HG03354 (cell line): Measurements from ENCODE around the gene SSBP3.
A peak's percentile ranks its signal among the peaks of the same experiment; 100 is the strongest.

Experiments
- ATAC-seq: cut with Tn5 transposase; IDR thresholded peaks from one replicate; pipeline ENCODE4 v1.9.1; 2021; ENCODE audit warnings: mild to moderate bottlenecking; ENCODE audit not compliant: unreplicated experiment, poor library complexity, severe bottlenecking

The SSBP3 gene

GRCh38 chr1:54376430-54377039, 29.7 kb downstream of the SSBP3 start:
- ATAC-seq, result peak; percentile 61

- ATAC-seq, result no peak
These were observed 30.3 kb downstream of the SSBP3 start for GRCh38 chr1:54375712-54376429.

- ATAC-seq, result no peak
These were observed 30.9 kb downstream of the SSBP3 start for GRCh38 chr1:54375298-54375697.

GRCh38 chr1:54374766-54375165, 31.4 kb downstream of the SSBP3 start:
- ATAC-seq, result no peak

- ATAC-seq, result no peak
These were observed 33.2 kb downstream of the SSBP3 start for GRCh38 chr1:54372978-54373377.

GRCh38 chr1:54371942-54372275, 34.3 kb downstream of the SSBP3 start:
- no peak for ATAC-seq

GRCh38 chr1:54371038-54371941, 34.9 kb downstream of the SSBP3 start:
- ATAC-seq, result no peak

- no peak for ATAC-seq
These were observed 35.8 kb downstream of the SSBP3 start for GRCh38 chr1:54370287-54370989.

GRCh38 chr1:54367613-54368012, 38.6 kb downstream of the SSBP3 start:
- no peak for ATAC-seq

- no peak for ATAC-seq
These were observed 40.3 kb downstream of the SSBP3 start for GRCh38 chr1:54365847-54366246.

- ATAC-seq, result no peak
These were observed 40.8 kb downstream of the SSBP3 start for GRCh38 chr1:54365398-54365797.

- no peak for ATAC-seq
These were observed 41.2 kb downstream of the SSBP3 start for GRCh38 chr1:54364995-54365394.

GRCh38 chr1:54364582-54364981, 41.6 kb downstream of the SSBP3 start:
- ATAC-seq, result no peak

- no peak for ATAC-seq
These were observed 42.3 kb downstream of the SSBP3 start for GRCh38 chr1:54363925-54364324.

- ATAC-seq, result no peak
These were observed 43.3 kb downstream of the SSBP3 start for GRCh38 chr1:54362881-54363340.

GRCh38 chr1:54361342-54361741, 44.9 kb downstream of the SSBP3 start:
- no peak for ATAC-seq

- ATAC-seq, result no peak
These were observed 45.8 kb downstream of the SSBP3 start for GRCh38 chr1:54360165-54361005.

GRCh38 chr1:54359393-54360162, 46.6 kb downstream of the SSBP3 start:
- ATAC-seq, result no peak
